Panc1 (cell line): Measurements from ENCODE around the gene FAM184B. TPM values are rescaled to one million over a fixed set of nuclear protein-coding genes. Genes with fewer than 3 reads are reported as not detected.

Experiments used
- ATAC-seq: fragments of 200-7000 bp; cut with Tn5 transposase; 2 replicates; pipeline ENCODE4 v1.9.1; 2020; ENCODE audit warnings: mild to moderate bottlenecking, moderate library complexity
- BruUV-seq: library from RNA; stranded (reverse); fragments of 400-500 nt; replicated peaks from 2 replicates; lab custom pipeline; 2021; lab: Mats Ljungman, UMichigan
- CTCF ChIA-PET: fragments of 300-600 bp; sonication (Branson Sonifier 250); formaldehyde crosslinking; loops from one replicate; lab custom pipeline; 2022; ENCODE audit warnings: antibody characterized with exemption; lab: Charles Lee
- POLR2A ChIA-PET: fragments of 300-600 bp; sonication (Branson Sonifier 250); formaldehyde crosslinking; loops from one replicate; lab custom pipeline; 2022; ENCODE audit warnings: antibody characterized with exemption; lab: Charles Lee
- DNase-seq: peaks from one replicate; pipeline ENCODE4 v3.0.0-alpha.2; 2010; ENCODE audit warnings: low read depth, low spot score
- H3K27ac ChIP-seq: 2 replicates; pipeline ENCODE4 v1.5.1; 2011; ENCODE audit warnings: mild to moderate bottlenecking, low read length, inconsistent platforms
- H3K27me3 ChIP-seq: fragments of 200-500 bp; sonication (Bioruptor generic); 2 replicates; pipeline ENCODE4 v1.6.0; 2014; ENCODE audit warnings: low read length, inconsistent platforms; ENCODE audit not compliant: control insufficient read depth, insufficient read depth
- H3K36me3 ChIP-seq: fragments of 200-500 bp; sonication (Bioruptor generic); 2 replicates; pipeline ENCODE4 v1.5.1; 2014; ENCODE audit warnings: inconsistent platforms, mild to moderate bottlenecking, low read length, moderate library complexity; ENCODE audit not compliant: control insufficient read depth, insufficient read depth
- H3K4me1 ChIP-seq: 2 replicates; pipeline ENCODE4 v1.5.1; 2011; ENCODE audit warnings: inconsistent platforms, mild to moderate bottlenecking, low read length, moderate library complexity; ENCODE audit not compliant: control insufficient read depth, insufficient read depth
- H3K4me3 ChIP-seq, 2 experiments: 2 replicates each; pipeline ENCODE4 v1.5.1; 2011 to 2012; ENCODE audit warnings: low read depth in 2 of 2, low read length in 2 of 2, mild to moderate bottlenecking in 2 of 2, inconsistent platforms in 1 of 2, moderate library complexity in 1 of 2
- H3K9me3 ChIP-seq: fragments of 200-500 bp; sonication (Bioruptor generic); 2 replicates; pipeline ENCODE4 v1.5.1; 2014; ENCODE audit warnings: low read depth, mild to moderate bottlenecking, inconsistent platforms, low read length, moderate library complexity; ENCODE audit not compliant: control insufficient read depth, insufficient read depth
- POLR2AphosphoS5 ChIP-seq: IDR thresholded peaks from 2 replicates; pipeline ENCODE4 v1.6.1; 2012; ENCODE audit warnings: mild to moderate bottlenecking, low read depth, low read length, moderate library complexity
- REST ChIP-seq, 2 experiments: IDR thresholded peaks; 2 replicates each; pipeline ENCODE4 v1.6.1; 2011 to 2012; ENCODE audit warnings: low read depth in 2 of 2, control low read depth in 1 of 2, low read length in 1 of 2, mild to moderate bottlenecking in 1 of 2, moderate library complexity in 1 of 2; ENCODE audit not compliant: insufficient read depth in 1 of 2
- SIN3A ChIP-seq: IDR thresholded peaks from 2 replicates; pipeline ENCODE4 v1.6.1; 2012; ENCODE audit warnings: low read depth, mild to moderate bottlenecking, low read length, moderate library complexity, borderline replicate concordance; ENCODE audit not compliant: insufficient read depth
- TCF7L2 ChIP-seq: IDR thresholded peaks from 2 replicates; pipeline ENCODE4 v1.6.1; 2011; ENCODE audit warnings: mild to moderate bottlenecking, low read depth, low read length, inconsistent platforms
- in situ Hi-C: cut with HindIII; loops from 2 replicates; pipeline ENCODE4 v1.10.0; 2016; ENCODE audit warnings: low sequenced_read_pairs, low pct_unique_long_range_greater_than_20kb
- intact Hi-C: fragments of 100-400 bp; cut with micrococcal nuclease; formaldehyde crosslinking; loops from one replicate; pipeline ENCODE4 v1.10.0; 2022; ENCODE audit not compliant: unreplicated experiment
- total RNA-seq: library from RNA; stranded (reverse); gene quantifications from one replicate; pipeline ENCODE4 v1.2.1, GENCODE V29; 2021; ENCODE audit not compliant: unreplicated experiment
- TF ChIP-seq, protein P1 (sequence below): fragments of 450-650 bp; IDR thresholded peaks from 2 replicates; pipeline ENCODE4 v1.5.1; 2017; ENCODE audit warnings: mild to moderate bottlenecking

FAM184B gene
- total RNA-seq, 1 experiment from 2014 or later, result 0.03 TPM

- no peak for TF ChIP-seq TCF7L2
- no peak for TF ChIP-seq REST (IDR thresholded peaks at IDR 0.05; ENCODE audit: insufficient read depth in 1 of 2, low read depth in 2 of 2, low read length in 1 of 2)
- no peak for TF ChIP-seq SIN3A
- TF ChIP-seq, protein P1, sequence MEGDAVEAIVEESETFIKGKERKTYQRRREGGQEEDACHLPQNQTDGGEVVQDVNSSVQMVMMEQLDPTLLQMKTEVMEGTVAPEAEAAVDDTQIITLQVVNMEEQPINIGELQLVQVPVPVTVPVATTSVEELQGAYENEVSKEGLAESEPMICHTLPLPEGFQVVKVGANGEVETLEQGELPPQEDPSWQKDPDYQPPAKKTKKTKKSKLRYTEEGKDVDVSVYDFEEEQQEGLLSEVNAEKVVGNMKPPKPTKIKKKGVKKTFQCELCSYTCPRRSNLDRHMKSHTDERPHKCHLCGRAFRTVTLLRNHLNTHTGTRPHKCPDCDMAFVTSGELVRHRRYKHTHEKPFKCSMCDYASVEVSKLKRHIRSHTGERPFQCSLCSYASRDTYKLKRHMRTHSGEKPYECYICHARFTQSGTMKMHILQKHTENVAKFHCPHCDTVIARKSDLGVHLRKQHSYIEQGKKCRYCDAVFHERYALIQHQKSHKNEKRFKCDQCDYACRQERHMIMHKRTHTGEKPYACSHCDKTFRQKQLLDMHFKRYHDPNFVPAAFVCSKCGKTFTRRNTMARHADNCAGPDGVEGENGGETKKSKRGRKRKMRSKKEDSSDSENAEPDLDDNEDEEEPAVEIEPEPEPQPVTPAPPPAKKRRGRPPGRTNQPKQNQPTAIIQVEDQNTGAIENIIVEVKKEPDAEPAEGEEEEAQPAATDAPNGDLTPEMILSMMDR, result no peak
- TF ChIP-seq POLR2AphosphoS5, result no peak
- intact Hi-C loops, result no loop called here
- no peak overlapping the region for H3K27ac ChIP-seq
- POLR2A ChIA-PET, result no interaction called here
- no TSS peak for BruUV-seq
- H3K27me3 ChIP-seq, result no peaks in the 10 kb centered on the region
- in situ Hi-C loops, result no loop called here
- H3K4me1 ChIP-seq, result no peaks in the 10 kb centered on the region
- DNase-seq (no peak), ATAC-seq (no peak)
- no peaks in the 10 kb centered on the region for H3K36me3 ChIP-seq
- no peaks in the 10 kb centered on the region for H3K9me3 ChIP-seq
- no peak overlapping the region for H3K4me3 ChIP-seq
- CTCF ChIA-PET, result no interaction called here
Observed at GRCh38 chr4:17707671-17708070, 73.8 kb downstream of the FAM184B start.

DNA sequence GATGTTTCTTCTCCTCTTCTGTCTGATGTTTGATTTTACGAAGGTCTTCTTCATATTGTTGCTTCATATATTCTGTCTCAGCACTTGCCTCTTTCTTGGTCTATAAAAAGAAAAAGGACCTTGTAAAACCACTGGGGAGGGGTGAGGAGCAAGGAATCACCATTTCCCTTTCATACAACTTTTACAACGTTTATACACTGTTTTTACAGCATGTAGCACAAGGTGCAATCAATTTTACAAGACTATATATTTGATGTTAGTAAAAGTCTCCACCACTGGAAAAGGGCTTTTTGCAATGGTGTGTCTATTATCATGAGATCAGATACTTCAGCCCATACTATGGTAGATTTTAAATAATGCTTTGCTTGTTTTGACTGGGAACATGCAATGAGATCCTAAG is 76.3 kb downstream of the FAM184B start:
- CTCF ChIA-PET, result no interaction called here
- Histone ChIP-seq H3K4me1 (no peaks in the 10 kb centered on the region), H3K36me3 (no peaks in the 10 kb centered on the region), H3K27me3 (no peaks in the 10 kb centered on the region), H3K4me3 (no peak overlapping the region), H3K9me3 (no peaks in the 10 kb centered on the region), H3K27ac (no peak overlapping the region)
- intact Hi-C loops (no loop called here), in situ Hi-C loops (no loop called here)
- ATAC-seq, result no peak
- POLR2A ChIA-PET, result no interaction called here
- no TSS peak for BruUV-seq
- TF ChIP-seq REST (IDR thresholded peaks at IDR 0.05; ENCODE audit: insufficient read depth in 1 of 2, low read depth in 2 of 2, low read length in 1 of 2) (no peak), POLR2AphosphoS5 (no peak), TCF7L2 (no peak), SIN3A (no peak)
- TF ChIP-seq, protein P1, result no peak
- DNase-seq, result no peak
